Mesendoderm (in vitro differentiated cells): Measurements from ENCODE around the gene PACSIN1.
A peak's percentile ranks its signal among the peaks of the same experiment; 100 is the strongest.

Experiments used
- DNase-seq: peaks from one replicate; pipeline ENCODE4 v3.0.0; 2013
- H2AK5ac ChIP-seq: 2 replicates; pipeline ENCODE4 v1.6.1; 2013; ENCODE audit warnings: low read length, inconsistent platforms
- H2BK120ac ChIP-seq: 2 replicates; pipeline ENCODE4 v1.6.1; 2013; ENCODE audit warnings: low read depth, mild to moderate bottlenecking, low read length, moderate library complexity, mixed read lengths
- H2BK15ac ChIP-seq: replicated peaks from 2 replicates; pipeline ENCODE4 v1.6.1; 2013; ENCODE audit warnings: low read depth, mild to moderate bottlenecking, moderate library complexity
- H2BK5ac ChIP-seq: 2 replicates; pipeline ENCODE4 v1.6.1; 2013; ENCODE audit warnings: low read length, inconsistent platforms
- H3K18ac ChIP-seq: 2 replicates; pipeline ENCODE4 v1.6.1; 2013; ENCODE audit warnings: mild to moderate bottlenecking, low read length, mixed read lengths
- H3K23ac ChIP-seq: one replicate; pipeline ENCODE4 v1.6.1; 2013; ENCODE audit warnings: low read length
- H3K27ac ChIP-seq: 2 replicates; pipeline ENCODE4 v1.5.1; 2013; ENCODE audit warnings: low read depth, mild to moderate bottlenecking, inconsistent platforms, low read length, moderate library complexity
- H3K27me3 ChIP-seq: 2 replicates; pipeline ENCODE4 v1.6.1; 2013; ENCODE audit warnings: low read length, control low read depth, mild to moderate bottlenecking, inconsistent platforms; ENCODE audit not compliant: insufficient read depth, poor library complexity
- H3K36me3 ChIP-seq: 2 replicates; pipeline ENCODE4 v1.6.1; 2013; ENCODE audit warnings: low read length, inconsistent platforms; ENCODE audit not compliant: control insufficient read depth, insufficient read depth
- H3K4ac ChIP-seq: one replicate; pipeline ENCODE4 v1.6.1; 2013; ENCODE audit warnings: low read depth, mild to moderate bottlenecking, low read length, moderate library complexity
- H3K4me1 ChIP-seq: 2 replicates; pipeline ENCODE4 v1.6.1; 2013; ENCODE audit warnings: low read depth, low read length, inconsistent platforms; ENCODE audit not compliant: control insufficient read depth
- H3K4me2 ChIP-seq: 2 replicates; pipeline ENCODE4 v1.6.1; 2013; ENCODE audit warnings: low read length
- H3K4me3 ChIP-seq: 2 replicates; pipeline ENCODE4 v1.5.1; 2013; ENCODE audit warnings: mild to moderate bottlenecking, low read length
- H3K56ac ChIP-seq: one replicate; pipeline ENCODE4 v1.6.1; 2013; ENCODE audit warnings: low read length
- H3K79me1 ChIP-seq: 2 replicates; pipeline ENCODE4 v1.6.1; 2013; ENCODE audit warnings: low read length, inconsistent platforms
- H3K79me2 ChIP-seq: 2 replicates; pipeline ENCODE4 v1.6.1; 2013; ENCODE audit warnings: mild to moderate bottlenecking, low read length; ENCODE audit not compliant: control insufficient read depth, insufficient read depth
- H3K9ac ChIP-seq: 2 replicates; pipeline ENCODE4 v1.6.1; 2013; ENCODE audit warnings: low read length, inconsistent platforms
- H4K5ac ChIP-seq: one replicate; pipeline ENCODE4 v1.6.1; 2013; ENCODE audit warnings: low read length
- H4K8ac ChIP-seq: one replicate; pipeline ENCODE4 v1.6.1; 2013; ENCODE audit warnings: low read depth, mild to moderate bottlenecking, control low read depth, low read length, moderate library complexity
- WGBS: extraction: QIAGEN DNeasy Blood & Tissue Kit; methylation state at CpG from one replicate; pipeline ENCODE4 v1.1.7; 2013; ENCODE audit warnings: low lambda C conversion rate, missing lambda C conversion rate; ENCODE audit not compliant: insufficient coverage; ENCODE audit errors: extremely low coverage; 5-methylcytosine and 5-hydroxymethylcytosine counted together

The PACSIN1 gene

GRCh38 chr6:34425132-34425497, 40.8 kb upstream of the PACSIN1 start:
- H3K36me3 ChIP-seq, result peaks cover 27% of the 10 kb centered on the region
- H3K18ac ChIP-seq, result peak overlapping the region; percentile 91
- DNase-seq, result no peak
- peak overlapping the region; percentile 92 for H3K4me3 ChIP-seq
- peak overlapping the region; percentile 91 for H2BK5ac ChIP-seq
- no peak overlapping the region for H4K5ac ChIP-seq
- H3K4ac ChIP-seq, result no peak overlapping the region
- H2BK120ac ChIP-seq, result no peak overlapping the region
- peaks cover 4% of the 10 kb centered on the region for H3K4me1 ChIP-seq
- peak overlapping the region; percentile 98 for H2AK5ac ChIP-seq
- WGBS, result no CpG with 5 or more reads among the region's 10 CpGs
- H3K56ac ChIP-seq, result peak overlapping the region; percentile 98
- peaks cover 15% of the 10 kb centered on the region for H3K79me1 ChIP-seq
- H3K27ac ChIP-seq, result peak overlapping the region; percentile 67
- H4K8ac ChIP-seq, result no peak overlapping the region
- peak overlapping the region; percentile 100 for H3K9ac ChIP-seq
- H3K27me3 ChIP-seq, result no peaks in the 10 kb centered on the region
- H2BK15ac ChIP-seq, result no peak overlapping the region
- peaks cover 32% of the 10 kb centered on the region for H3K79me2 ChIP-seq
- peak overlapping the region; percentile 85 for H3K23ac ChIP-seq
- H3K4me2 ChIP-seq, result peak overlapping the region; percentile 97

DNA sequence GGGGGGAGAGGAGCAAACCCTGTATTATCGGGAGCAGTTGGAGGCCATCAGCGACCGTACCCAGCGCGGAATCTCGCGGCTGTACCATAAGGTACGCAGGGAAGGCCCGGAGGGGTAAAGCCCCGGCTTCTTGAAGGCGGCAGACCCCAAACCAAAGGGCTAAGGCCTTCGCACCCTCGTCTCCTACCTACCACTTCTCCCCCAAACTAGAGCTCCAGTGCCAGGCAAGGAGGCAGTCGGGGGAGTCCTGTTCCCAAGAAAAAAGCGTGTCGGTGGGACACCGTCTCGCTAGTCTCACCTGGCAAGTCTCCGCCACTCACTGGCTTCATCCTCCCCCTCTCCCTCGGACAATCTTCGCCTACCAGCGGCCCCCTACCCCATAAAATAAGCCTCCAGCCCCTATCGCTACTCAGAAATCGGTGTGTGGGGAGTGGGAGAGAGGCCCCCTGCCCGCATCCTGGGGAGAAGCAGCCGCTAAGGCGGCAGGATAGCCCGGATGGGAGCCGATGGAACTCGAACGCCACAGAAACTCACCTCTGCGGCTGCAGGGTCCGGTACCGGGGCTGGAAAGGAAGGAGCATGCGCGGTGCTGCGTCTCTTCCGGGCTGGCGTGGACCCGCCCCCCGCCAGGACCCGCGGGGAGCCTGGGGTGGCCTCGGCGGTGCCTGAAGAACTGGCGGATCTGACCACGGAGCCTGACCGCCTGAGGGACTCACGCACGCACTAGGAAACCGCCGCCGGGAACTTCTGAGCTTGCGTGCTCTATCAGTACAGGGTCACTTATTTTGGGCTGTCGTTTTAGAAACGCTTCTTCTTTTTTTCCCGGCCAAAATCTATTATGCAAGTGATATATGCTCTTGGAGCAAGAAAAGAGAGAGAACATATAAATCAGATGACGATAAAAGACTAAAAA, 40.1 kb upstream of the PACSIN1 start, which contains the start of gene RPS10:
RPS10 (minus strand) TSS at position 572 of the 913 bp plus-strand sequence. CDS start 848 bp downstream, outside the sequence.
- H3K4me3 ChIP-seq, result peak within 1 kb of the TSS; percentile 92
- no peak within 1 kb of the TSS for H4K8ac ChIP-seq
- H3K79me2 ChIP-seq, result peaks cover 32% of the 10 kb centered on the region
- DNase-seq, result peak; percentile 94
- peak within 1 kb of the TSS; percentile 91 for H2BK5ac ChIP-seq
- no CpG with 5 or more reads among the region's 58 CpGs for WGBS
- peak within 1 kb of the TSS; percentile 75 for H3K4ac ChIP-seq
- peak within 1 kb of the TSS; percentile 97 for H3K4me2 ChIP-seq
- H3K56ac ChIP-seq, result peak within 1 kb of the TSS; percentile 98
- H3K23ac ChIP-seq, result peak within 1 kb of the TSS; percentile 85
- peaks cover 25% of the 10 kb centered on the region for H3K36me3 ChIP-seq
- no peaks in the 10 kb centered on the region for H3K27me3 ChIP-seq
- peak within 1 kb of the TSS; percentile 70 for H3K27ac ChIP-seq
- no peak within 1 kb of the TSS for H2BK120ac ChIP-seq
- H3K9ac ChIP-seq, result peak within 1 kb of the TSS; percentile 100
- H3K18ac ChIP-seq, result peak within 1 kb of the TSS; percentile 91
- H2AK5ac ChIP-seq, result peak within 1 kb of the TSS; percentile 98
- H4K5ac ChIP-seq, result no peak within 1 kb of the TSS
- H2BK15ac ChIP-seq, result no peak within 1 kb of the TSS
- peaks cover 14% of the 10 kb centered on the region for H3K79me1 ChIP-seq
- peaks cover 4% of the 10 kb centered on the region for H3K4me1 ChIP-seq

DNA sequence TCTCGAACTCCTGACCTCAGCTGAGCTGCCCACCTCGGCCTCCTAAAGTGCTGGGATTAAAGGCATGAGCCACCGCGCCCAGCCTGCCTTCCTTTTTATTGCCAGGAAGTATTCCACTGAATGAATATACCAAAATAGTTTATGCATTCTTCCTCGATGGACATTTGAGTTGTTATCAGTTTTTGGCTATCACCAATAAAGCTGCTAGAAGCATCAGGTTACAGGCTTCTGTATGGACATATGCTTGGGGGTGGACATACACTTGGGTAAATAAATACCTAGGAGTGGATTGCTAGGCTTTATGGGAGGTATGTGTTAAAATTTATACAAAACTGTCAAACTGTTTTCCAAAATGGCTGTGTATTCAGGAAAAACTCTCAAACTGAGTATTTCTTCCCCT, 30.0 kb upstream of the PACSIN1 start:
- H3K27ac ChIP-seq, result no peak overlapping the region
- no peaks in the 10 kb centered on the region for H3K27me3 ChIP-seq
- H3K9ac ChIP-seq, result no peak overlapping the region
- no peak for DNase-seq
- H3K23ac ChIP-seq, result no peak overlapping the region
- H3K36me3 ChIP-seq, result no peaks in the 10 kb centered on the region
- H3K56ac ChIP-seq, result no peak overlapping the region
- no peaks in the 10 kb centered on the region for H3K79me1 ChIP-seq
- H4K8ac ChIP-seq, result no peak overlapping the region
- no peak overlapping the region for H2BK120ac ChIP-seq
- no peak overlapping the region for H2BK5ac ChIP-seq
- H2AK5ac ChIP-seq, result no peak overlapping the region
- H3K4me2 ChIP-seq, result no peak overlapping the region
- H3K18ac ChIP-seq, result no peak overlapping the region
- no peak overlapping the region for H4K5ac ChIP-seq
- no peak overlapping the region for H3K4ac ChIP-seq
- H3K4me3 ChIP-seq, result no peak overlapping the region
- H3K79me2 ChIP-seq, result no peaks in the 10 kb centered on the region
- no peak overlapping the region for H2BK15ac ChIP-seq
- no CpG with 5 or more reads among the region's 5 CpGs for WGBS
- H3K4me1 ChIP-seq, result no peaks in the 10 kb centered on the region

DNA sequence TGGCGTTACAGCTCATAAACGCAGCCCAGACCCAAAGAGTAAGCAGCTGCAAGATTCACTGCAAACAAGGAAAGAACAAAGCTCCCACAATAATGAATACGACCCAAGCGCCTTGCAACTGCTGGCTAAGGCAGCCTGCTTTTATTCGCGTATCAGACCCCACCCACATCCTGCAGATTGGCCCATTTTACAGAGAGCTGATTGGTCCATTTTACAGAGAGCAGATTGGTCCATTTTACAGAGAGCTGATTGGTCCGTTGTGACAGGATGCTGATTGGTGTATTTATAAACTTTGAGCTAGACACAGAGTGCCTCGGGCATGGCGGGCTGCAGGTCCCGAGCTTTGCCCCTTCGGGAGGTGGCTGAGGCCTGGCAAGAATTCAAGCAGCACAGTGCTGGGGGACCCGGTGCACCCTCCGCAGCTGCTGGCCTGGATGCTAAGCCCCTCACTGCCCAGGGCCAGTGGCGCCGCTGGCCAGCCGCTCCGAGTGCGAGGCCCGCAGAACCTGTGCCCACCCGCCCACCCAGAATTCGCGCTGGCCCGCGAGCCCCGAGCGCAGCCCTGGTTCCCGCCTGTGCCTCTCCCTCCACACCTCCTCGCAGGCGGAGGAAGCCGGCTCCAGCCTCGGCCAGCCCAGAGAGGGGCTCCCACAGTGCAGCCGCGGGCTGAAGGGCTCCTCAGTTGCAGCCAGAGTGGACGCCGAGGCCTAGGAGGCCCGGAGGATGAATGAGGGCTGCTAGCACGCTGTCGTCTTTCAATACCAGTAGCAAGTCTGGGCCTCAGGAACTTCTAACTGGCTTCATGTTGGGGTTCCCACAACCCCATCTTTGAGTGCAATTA, 28.9 kb upstream of the PACSIN1 start:
- Histone ChIP-seq H3K56ac (no peak overlapping the region), H3K4me2 (no peak overlapping the region), H3K4me1 (no peaks in the 10 kb centered on the region), H4K8ac (no peak overlapping the region), H3K9ac (no peak overlapping the region), H3K79me2 (no peaks in the 10 kb centered on the region), H2BK15ac (no peak overlapping the region), H3K36me3 (no peaks in the 10 kb centered on the region), H3K18ac (no peak overlapping the region), H4K5ac (no peak overlapping the region), H2BK5ac (no peak overlapping the region), H2BK120ac (no peak overlapping the region), H3K23ac (no peak overlapping the region), H2AK5ac (no peak overlapping the region), H3K4ac (no peak overlapping the region), H3K4me3 (no peak overlapping the region), H3K79me1 (no peaks in the 10 kb centered on the region), H3K27me3 (no peaks in the 10 kb centered on the region), H3K27ac (no peak overlapping the region)
- DNase-seq, result no peak
- WGBS, result no CpG with 5 or more reads among the region's 38 CpGs

DNA sequence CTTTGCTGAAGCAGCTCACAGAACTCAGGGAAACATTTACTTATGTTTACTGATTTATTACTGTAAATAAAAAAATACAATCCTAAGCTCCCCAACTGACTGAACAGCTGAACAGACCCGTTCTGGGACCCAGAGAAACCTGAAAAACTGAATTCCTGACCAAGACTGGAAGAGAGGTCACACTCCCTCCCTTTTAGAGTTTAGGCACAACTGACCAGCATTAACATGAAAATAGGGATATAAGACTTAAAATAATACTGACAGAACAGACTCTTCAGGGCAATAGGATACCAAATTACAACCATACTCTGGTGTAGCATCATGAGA, 28.3 kb upstream of the PACSIN1 start:
- DNase-seq, result no peak
- H3K18ac ChIP-seq, result no peak overlapping the region
- H4K5ac ChIP-seq, result no peak overlapping the region
- WGBS, result no CpG with 5 or more reads among the region's 1 CpG
- H3K79me2 ChIP-seq, result no peaks in the 10 kb centered on the region
- H3K56ac ChIP-seq, result no peak overlapping the region
- no peaks in the 10 kb centered on the region for H3K27me3 ChIP-seq
- no peak overlapping the region for H2BK120ac ChIP-seq
- no peak overlapping the region for H3K27ac ChIP-seq
- no peak overlapping the region for H3K23ac ChIP-seq
- no peak overlapping the region for H3K4me3 ChIP-seq
- H2BK15ac ChIP-seq, result no peak overlapping the region
- H3K79me1 ChIP-seq, result no peaks in the 10 kb centered on the region
- no peak overlapping the region for H3K4me2 ChIP-seq
- H2BK5ac ChIP-seq, result no peak overlapping the region
- H3K9ac ChIP-seq, result no peak overlapping the region
- H2AK5ac ChIP-seq, result no peak overlapping the region
- H3K4ac ChIP-seq, result no peak overlapping the region
- no peak overlapping the region for H4K8ac ChIP-seq
- H3K36me3 ChIP-seq, result no peaks in the 10 kb centered on the region
- no peaks in the 10 kb centered on the region for H3K4me1 ChIP-seq
